PC-3 (cell line): ENCODE measurements around the gene CHID1. TPM values are rescaled to one million over a fixed set of nuclear protein-coding genes. Genes with fewer than 3 reads are reported as not detected.

Experiments
- ATAC-seq: fragments of 200-7000 bp; cut with Tn5 transposase; 2 replicates; pipeline ENCODE4 v1.9.1; 2020; ENCODE audit warnings: mild to moderate bottlenecking, moderate library complexity
- BruUV-seq: library from RNA; stranded (reverse); fragments of 400-500 nt; replicated peaks from 2 replicates; lab custom pipeline; 2021; lab: Mats Ljungman, UMichigan
- CTCF ChIA-PET: fragments of 300-600 bp; sonication (Branson Sonifier 250); formaldehyde crosslinking; loops from one replicate; lab custom pipeline; 2022; ENCODE audit warnings: antibody characterized with exemption; lab: Charles Lee
- POLR2A ChIA-PET: fragments of 300-600 bp; sonication (Branson Sonifier 250); formaldehyde crosslinking; loops from one replicate; lab custom pipeline; 2022; ENCODE audit warnings: antibody characterized with exemption; ENCODE audit not compliant: unreplicated experiment; lab: Charles Lee
- DNase-seq: peaks from one replicate; pipeline ENCODE4 v3.0.0-alpha.2; 2015
- H2AFZ ChIP-seq: fragments of 300-600 bp; sonication (generic); 2 replicates; pipeline ENCODE4 v1.6.0; 2016; ENCODE audit warnings: antibody characterized with exemption, low read length
- H3F3A ChIP-seq: fragments of 300-600 bp; sonication (generic); one replicate; pipeline ENCODE4 v1.6.0; 2017; ENCODE audit warnings: antibody characterized with exemption, low read length, control low read depth, mild to moderate bottlenecking; ENCODE audit not compliant: unreplicated experiment
- H3K27ac ChIP-seq: fragments of 300-600 bp; sonication (generic); 2 replicates; pipeline ENCODE4 v1.5.1; 2016; ENCODE audit warnings: mild to moderate bottlenecking, low read length
- H3K27me3 ChIP-seq: fragments of 300-600 bp; sonication (generic); 2 replicates; pipeline ENCODE4 v1.6.1; 2016; ENCODE audit warnings: low read length, mixed read lengths
- H3K36me3 ChIP-seq: fragments of 300-600 bp; sonication (generic); 2 replicates; pipeline ENCODE4 v1.6.1; 2016; ENCODE audit warnings: low read depth, mixed run types, low read length, mixed read lengths
- H3K4me1 ChIP-seq: fragments of 300-600 bp; sonication (generic); 2 replicates; pipeline ENCODE4 v1.5.1; 2016; ENCODE audit warnings: low read length; ENCODE audit not compliant: insufficient read depth
- H3K4me2 ChIP-seq: fragments of 300-600 bp; sonication (generic); 2 replicates; pipeline ENCODE4 v1.6.0; 2016; ENCODE audit warnings: low read length
- H3K4me3 ChIP-seq: fragments of 300-600 bp; sonication (generic); 2 replicates; pipeline ENCODE4 v1.5.1; 2016; ENCODE audit warnings: mild to moderate bottlenecking, low read length, mixed read lengths
- H3K79me2 ChIP-seq: fragments of 300-600 bp; sonication (generic); 2 replicates; pipeline ENCODE4 v1.6.1; 2017; ENCODE audit warnings: low read length, mixed read lengths
- H3K9ac ChIP-seq: fragments of 300-600 bp; sonication (generic); 2 replicates; pipeline ENCODE4 v1.6.0; 2016; ENCODE audit warnings: mild to moderate bottlenecking, low read length
- H3K9me2 ChIP-seq: fragments of 300-600 bp; sonication (generic); replicated peaks from 2 replicates; pipeline ENCODE4 v1.6.1; 2016; ENCODE audit warnings: mixed run types, low read length, mixed read lengths
- H3K9me3 ChIP-seq: fragments of 300-600 bp; sonication (generic); 2 replicates; pipeline ENCODE4 v1.6.1; 2016; ENCODE audit warnings: low read length, mixed read lengths
- H4K20me1 ChIP-seq: fragments of 300-600 bp; sonication (generic); 2 replicates; pipeline ENCODE4 v1.6.1; 2016; ENCODE audit warnings: low read length, mixed read lengths
- EZH2 ChIP-seq: fragments of 300-600 bp; sonication (generic); IDR thresholded peaks from one replicate; pipeline ENCODE4 v1.6.1; 2017; ENCODE audit warnings: antibody characterized with exemption, mild to moderate bottlenecking, low read length; ENCODE audit not compliant: unreplicated experiment
- EZH2phosphoT487 ChIP-seq: fragments of 300-600 bp; sonication (generic); IDR thresholded peaks from 2 replicates; pipeline ENCODE4 v1.6.1; 2018; ENCODE audit warnings: mild to moderate bottlenecking, antibody characterized with exemption, low read length, borderline replicate concordance
- intact Hi-C: fragments of 100-400 bp; cut with micrococcal nuclease; formaldehyde crosslinking; loops from 2 replicates; pipeline ENCODE4 v1.9.0; 2023
- total RNA-seq: library from RNA; depleted of rRNA; stranded (reverse); fragments of >200 nt; gene quantifications from 2 replicates; pipeline ENCODE4 v1.2.3, GENCODE V29; 2014
- TF ChIP-seq, protein P1 (sequence below): fragments of 300-600 bp; sonication (generic); conservative IDR thresholded peaks from 2 replicates; pipeline ENCODE4 v1.5.1; 2017; ENCODE audit warnings: antibody characterized with exemption, low read depth, mild to moderate bottlenecking, low read length

The CHID1 gene
- total RNA-seq, 1 experiment from 2014 or later: 70.2 TPM

DNA sequence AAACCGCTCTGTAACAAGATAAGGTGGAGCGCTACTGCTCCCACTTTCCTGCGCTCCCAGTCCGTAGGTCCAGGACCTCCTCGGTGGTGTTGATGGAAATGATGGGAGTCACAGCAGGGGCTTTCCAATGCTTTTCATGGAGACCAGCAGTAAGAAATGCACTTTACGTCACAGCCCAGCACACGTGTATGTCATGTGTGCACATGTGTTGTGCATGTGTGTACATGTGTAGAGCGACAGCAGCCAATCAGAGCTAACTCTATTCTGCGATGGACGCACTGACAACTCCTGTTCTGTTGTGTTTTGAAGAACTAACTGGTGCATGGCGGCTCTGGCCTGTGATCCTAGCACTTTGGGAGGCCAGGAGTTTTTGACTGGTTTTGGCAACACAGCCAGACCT, 1.2 kb downstream of the CHID1 start:
- Histone ChIP-seq H3K4me1 (peaks cover 16% of the 10 kb centered on the region), H3K4me3 (peak overlapping the region; percentile 99), H3K9ac (peak overlapping the region; percentile 99), H3F3A (no peaks in the 10 kb centered on the region), H3K9me2 (no peaks in the 10 kb centered on the region), H4K20me1 (no peaks in the 10 kb centered on the region), H3K4me2 (peak overlapping the region; percentile 99), H3K27me3 (no peaks in the 10 kb centered on the region), H3K27ac (no peak overlapping the region), H3K36me3 (peaks cover 2% of the 10 kb centered on the region; the same call in 1 of the 2 replicates), H3K79me2 (peaks cover 40% of the 10 kb centered on the region), H2AFZ (no peak overlapping the region), H3K9me3 (no peaks in the 10 kb centered on the region)
- ATAC-seq (no peak), DNase-seq (no peak)
- POLR2A ChIA-PET: interaction anchor here (0.7 kb wide), 1 partner anchor 90 kb away, joined by 19 read pairs; the partner anchor contains the start of gene PNPLA2
- intact Hi-C loops: no loop called here
- CTCF ChIA-PET: no interaction called here
- no peak for TF ChIP-seq EZH2phosphoT487
- no peak for TF ChIP-seq EZH2
- TF ChIP-seq, protein P1, sequence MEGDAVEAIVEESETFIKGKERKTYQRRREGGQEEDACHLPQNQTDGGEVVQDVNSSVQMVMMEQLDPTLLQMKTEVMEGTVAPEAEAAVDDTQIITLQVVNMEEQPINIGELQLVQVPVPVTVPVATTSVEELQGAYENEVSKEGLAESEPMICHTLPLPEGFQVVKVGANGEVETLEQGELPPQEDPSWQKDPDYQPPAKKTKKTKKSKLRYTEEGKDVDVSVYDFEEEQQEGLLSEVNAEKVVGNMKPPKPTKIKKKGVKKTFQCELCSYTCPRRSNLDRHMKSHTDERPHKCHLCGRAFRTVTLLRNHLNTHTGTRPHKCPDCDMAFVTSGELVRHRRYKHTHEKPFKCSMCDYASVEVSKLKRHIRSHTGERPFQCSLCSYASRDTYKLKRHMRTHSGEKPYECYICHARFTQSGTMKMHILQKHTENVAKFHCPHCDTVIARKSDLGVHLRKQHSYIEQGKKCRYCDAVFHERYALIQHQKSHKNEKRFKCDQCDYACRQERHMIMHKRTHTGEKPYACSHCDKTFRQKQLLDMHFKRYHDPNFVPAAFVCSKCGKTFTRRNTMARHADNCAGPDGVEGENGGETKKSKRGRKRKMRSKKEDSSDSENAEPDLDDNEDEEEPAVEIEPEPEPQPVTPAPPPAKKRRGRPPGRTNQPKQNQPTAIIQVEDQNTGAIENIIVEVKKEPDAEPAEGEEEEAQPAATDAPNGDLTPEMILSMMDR: no peak
- BruUV-seq: no TSS peak

DNA sequence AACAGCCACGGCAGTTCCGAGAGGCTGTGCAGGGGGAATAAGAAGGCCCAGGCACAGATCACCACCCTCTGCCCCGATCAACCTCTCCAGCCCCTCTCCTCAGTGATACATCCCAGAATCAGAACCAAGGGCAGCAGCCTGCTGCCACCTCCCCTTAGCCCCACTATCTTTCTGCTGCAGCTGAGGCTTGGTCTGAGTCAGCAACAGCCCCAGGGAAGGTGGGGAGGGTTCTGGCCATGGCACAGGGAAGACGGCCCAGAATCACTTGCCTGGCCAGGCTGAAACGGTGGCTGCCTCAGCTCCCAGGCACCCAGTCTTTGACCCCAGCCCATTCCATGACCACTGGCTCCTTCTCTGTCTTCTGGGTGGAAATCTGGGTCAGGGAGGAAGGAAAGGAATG, 2.3 kb downstream of the CHID1 start:
- intact Hi-C loops: no loop called here
- no peak overlapping the region for H3K4me3 ChIP-seq
- H4K20me1 ChIP-seq: no peaks in the 10 kb centered on the region
- no peaks in the 10 kb centered on the region for H3F3A ChIP-seq
- H3K27ac ChIP-seq: no peak overlapping the region
- ATAC-seq: no peak
- CTCF ChIA-PET: no interaction called here
- H3K9me2 ChIP-seq: no peaks in the 10 kb centered on the region
- no peak for TF ChIP-seq EZH2phosphoT487
- TF ChIP-seq, protein P1: no peak
- H3K27me3 ChIP-seq: no peaks in the 10 kb centered on the region
- no peak overlapping the region for H3K9ac ChIP-seq
- no peaks in the 10 kb centered on the region for H3K9me3 ChIP-seq
- no peak overlapping the region for H2AFZ ChIP-seq
- no TSS peak for BruUV-seq
- peaks cover 16% of the 10 kb centered on the region for H3K4me1 ChIP-seq
- POLR2A ChIA-PET: no interaction called here
- H3K4me2 ChIP-seq: no peak overlapping the region
- H3K79me2 ChIP-seq: peaks cover 40% of the 10 kb centered on the region
- DNase-seq: peak; percentile 33
- peaks cover 8% of the 10 kb centered on the region for H3K36me3 ChIP-seq

DNA sequence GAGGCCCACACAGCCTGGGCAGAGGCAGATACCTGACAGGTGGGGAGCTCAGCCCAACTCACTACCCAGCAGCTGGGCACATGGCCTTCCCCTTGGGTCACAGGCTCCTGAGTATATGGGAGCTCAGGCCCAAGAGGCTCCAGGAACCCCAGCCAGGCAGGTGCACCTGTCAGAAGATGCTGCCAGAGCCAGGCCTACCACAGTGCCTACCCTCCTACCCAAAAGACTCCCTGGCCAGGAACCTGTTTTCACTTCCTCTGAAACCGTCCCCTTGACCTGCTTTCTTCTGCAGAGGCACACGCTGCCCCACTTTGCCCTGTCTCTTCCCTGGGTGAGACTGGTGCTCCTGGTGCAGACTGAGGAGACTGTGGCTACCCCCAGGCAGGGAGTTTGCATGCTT, 2.9 kb downstream of the CHID1 start:
- Histone ChIP-seq H3K4me2 (no peak overlapping the region), H3K27me3 (no peaks in the 10 kb centered on the region), H3K27ac (no peak overlapping the region), H3K79me2 (peaks cover 40% of the 10 kb centered on the region), H3K9ac (no peak overlapping the region), H3K9me3 (no peaks in the 10 kb centered on the region), H3K4me1 (peaks cover 16% of the 10 kb centered on the region), H3K36me3 (peaks cover 8% of the 10 kb centered on the region), H3F3A (no peaks in the 10 kb centered on the region), H3K9me2 (no peaks in the 10 kb centered on the region), H3K4me3 (no peak overlapping the region), H2AFZ (no peak overlapping the region), H4K20me1 (no peaks in the 10 kb centered on the region)
- ChIA-PET CTCF (no interaction called here), POLR2A (no interaction called here)
- intact Hi-C loops: no loop called here
- ATAC-seq (no peak), DNase-seq (no peak)
- TF ChIP-seq EZH2: no peak
- no peak for TF ChIP-seq EZH2phosphoT487
- BruUV-seq: no TSS peak
